Measurements from ENCODE around the gene KIF21A.

- TF ChIP-seq POLR2A (IDR thresholded peaks at IDR 0.05) = no peak
- TF ChIP-seq POLR2AphosphoS5 (IDR thresholded peaks at IDR 0.05) = no peak
- no peak for TF ChIP-seq CTCF (IDR thresholded peaks at IDR 0.05)
Measured at GRCh38 chr12:39467432-39467870, 24.5 kb upstream of the KIF21A start.
